H1 (cell line): Measurements from ENCODE around the gene ARSI. TPM values are rescaled to one million over a fixed set of nuclear protein-coding genes. Genes with fewer than 3 reads are reported as not detected.

ENCODE experiments used
- CTCF ChIA-PET: fragments of 300-600 bp; sonication (Branson Sonifier 250); formaldehyde crosslinking; loops from one replicate; lab custom pipeline; 2021; ENCODE audit not compliant: partially characterized antibody; lab: Charles Lee
- POLR2A ChIA-PET: fragments of 300-600 bp; sonication (Branson Sonifier 250); formaldehyde crosslinking; loops from one replicate; lab custom pipeline; 2021; ENCODE audit warnings: inconsistent platforms; ENCODE audit not compliant: partially characterized antibody; lab: Charles Lee
- DNase-seq, 2 experiments: peaks; one replicate each; pipeline versions ENCODE4 v3.0.0 to v3.0.0-alpha.2; 2010 to 2022; ENCODE audit warnings: low spot score in 2 of 2, low read depth in 1 of 2, mixed read lengths in 1 of 2
- FAIRE-seq: peaks from 2 replicates; lab custom pipeline; 2011; peaks lifted over from hg19 to GRCh38; lab: Jason Lieb, UNC
- H2AFZ ChIP-seq: 2 replicates; pipeline ENCODE4 v1.8.1; 2012; ENCODE audit warnings: low read length, inconsistent platforms
- H2AK5ac ChIP-seq: 2 replicates; pipeline ENCODE4 v1.6.1; 2013; ENCODE audit warnings: low read depth, low read length
- H2BK120ac ChIP-seq: replicated peaks from 2 replicates; pipeline ENCODE3; 2013; ENCODE audit warnings: low read depth, low read length, inconsistent platforms
- H2BK12ac ChIP-seq: 2 replicates; pipeline ENCODE4 v1.6.1; 2013; ENCODE audit warnings: low read depth, low read length
- H2BK15ac ChIP-seq: 2 replicates; pipeline ENCODE4 v1.6.1; 2013; ENCODE audit warnings: low read length
- H2BK20ac ChIP-seq: 2 replicates; pipeline ENCODE4 v1.6.1; 2013; ENCODE audit warnings: low read length
- H2BK5ac ChIP-seq: 2 replicates; pipeline ENCODE4 v1.6.1; 2013; ENCODE audit warnings: low read depth, low read length
- H3K14ac ChIP-seq: 2 replicates; pipeline ENCODE4 v1.6.1; 2013; ENCODE audit warnings: inconsistent platforms; ENCODE audit not compliant: insufficient read length
- H3K18ac ChIP-seq: 2 replicates; pipeline ENCODE4 v1.6.1; 2013; ENCODE audit warnings: low read length; ENCODE audit errors: extremely low read depth
- H3K23ac ChIP-seq: 2 replicates; pipeline ENCODE4 v1.6.1; 2013; ENCODE audit warnings: inconsistent platforms; ENCODE audit not compliant: insufficient read length
- H3K23me2 ChIP-seq: 2 replicates; pipeline ENCODE4 v1.6.1; 2013; ENCODE audit warnings: low read depth, low read length
- H3K27ac ChIP-seq: 2 replicates; pipeline ENCODE4 v1.6.1; 2011; ENCODE audit warnings: low read depth, low read length, inconsistent platforms
- H3K27me3 ChIP-seq, 4 experiments: replicated peaks in 1 of 4; 1 replicate in 1 of 4; 2 replicates in 3 of 4; pipeline versions ENCODE4 v1.6.1 to v1.8.1; 2011 to 2013; ENCODE audit warnings: low read length in 3 of 4, mild to moderate bottlenecking in 3 of 4, inconsistent platforms in 2 of 4, mixed read lengths in 2 of 4, moderate library complexity in 1 of 4; ENCODE audit not compliant: control insufficient read depth in 3 of 4, insufficient read depth in 3 of 4; ENCODE audit errors: extremely low read depth in 1 of 4
- H3K36me3 ChIP-seq, 4 experiments: 2 replicates each; pipeline versions ENCODE4 v1.6.1 to v1.8.1; 2011 to 2013; ENCODE audit warnings: mild to moderate bottlenecking in 4 of 4, low read length in 3 of 4, moderate library complexity in 2 of 4, control low read depth in 1 of 4, inconsistent platforms in 1 of 4; ENCODE audit not compliant: insufficient read depth in 4 of 4, control insufficient read depth in 2 of 4
- H3K4ac ChIP-seq: replicated peaks from 2 replicates; pipeline ENCODE3; 2013; ENCODE audit warnings: low read length, low read depth, mixed read lengths, inconsistent platforms; ENCODE audit not compliant: insufficient read length
- H3K4me1 ChIP-seq, 4 experiments: replicated peaks in 1 of 4; 1 replicate in 1 of 4; 2 replicates in 3 of 4; pipeline versions ENCODE4 v1.6.1 to v1.8.1; 2011 to 2013; ENCODE audit warnings: low read length in 3 of 4, inconsistent platforms in 2 of 4, mixed read lengths in 1 of 4; ENCODE audit not compliant: insufficient read depth in 4 of 4, control insufficient read depth in 3 of 4
- H3K4me2 ChIP-seq, 2 experiments: 2 replicates each; pipeline versions ENCODE4 v1.6.1 to v1.8.1; 2011 to 2013; ENCODE audit warnings: low read depth in 2 of 2, low read length in 2 of 2, control low read depth in 1 of 2, inconsistent platforms in 1 of 2, mild to moderate bottlenecking in 1 of 2; ENCODE audit not compliant: insufficient read depth in 1 of 2
- H3K4me3 ChIP-seq, 4 experiments: fragments of 200-600, 300-600 bp in 1 of 4; sonication (generic), shearing (Covaris generic), sonication (Bioruptor Twin) in 1 of 4; 2 replicates each; pipeline versions ENCODE4 v1.5.1 to v1.8.1; 2011 to 2016; ENCODE audit warnings: low read length in 4 of 4, low read depth in 3 of 4, control low read depth in 2 of 4, inconsistent platforms in 2 of 4, mild to moderate bottlenecking in 2 of 4, mixed read lengths in 1 of 4, moderate library complexity in 1 of 4; ENCODE audit not compliant: insufficient read depth in 2 of 4; ENCODE audit errors: extremely low read depth in 1 of 4
- H3K56ac ChIP-seq: replicated peaks from 2 replicates; pipeline ENCODE3; 2013; ENCODE audit warnings: low read depth, mild to moderate bottlenecking, mixed read lengths, low read length, inconsistent platforms; ENCODE audit not compliant: insufficient read length
- H3K79me1 ChIP-seq: 2 replicates; pipeline ENCODE4 v1.6.1; 2013; ENCODE audit warnings: low read depth, low read length, control low read depth
- H3K79me2 ChIP-seq, 2 experiments: 2 replicates each; pipeline versions ENCODE4 v1.6.1 to v1.8.1; 2012 to 2013; ENCODE audit warnings: low read length in 2 of 2, mild to moderate bottlenecking in 2 of 2, inconsistent platforms in 1 of 2; ENCODE audit not compliant: insufficient read depth in 2 of 2, control insufficient read depth in 1 of 2
- H3K9ac ChIP-seq, 4 experiments: replicated peaks in 1 of 4; 1 replicate in 1 of 4; 2 replicates in 3 of 4; pipeline versions ENCODE4 v1.6.1 to v1.8.1; 2011 to 2013; ENCODE audit warnings: low read depth in 3 of 4, low read length in 3 of 4, control low read depth in 2 of 4, mild to moderate bottlenecking in 2 of 4, moderate library complexity in 2 of 4, inconsistent platforms in 1 of 4; ENCODE audit errors: extremely low read depth in 1 of 4
- H3K9me3 ChIP-seq, 2 experiments: 2 replicates each; pipeline versions ENCODE4 v1.6.1 to v1.8.1; 2012 to 2013; ENCODE audit warnings: mild to moderate bottlenecking in 2 of 2, moderate library complexity in 2 of 2, control low read depth in 1 of 2, inconsistent platforms in 1 of 2, low read depth in 1 of 2, low read length in 1 of 2, mixed read lengths in 1 of 2; ENCODE audit not compliant: insufficient read depth in 2 of 2
- H4K20me1 ChIP-seq, 2 experiments: replicated peaks in 1 of 2; 2 replicates each; pipeline versions ENCODE3 to v1.8.1; 2011 to 2013; ENCODE audit warnings: inconsistent platforms in 2 of 2, low read length in 2 of 2, mild to moderate bottlenecking in 1 of 2; ENCODE audit not compliant: insufficient read depth in 2 of 2, control insufficient read depth in 1 of 2
- H4K5ac ChIP-seq: 2 replicates; pipeline ENCODE4 v1.6.1; 2013; ENCODE audit warnings: low read length, low read depth, mixed read lengths, inconsistent platforms; ENCODE audit not compliant: insufficient read length
- H4K8ac ChIP-seq: 2 replicates; pipeline ENCODE4 v1.8.0; 2013; ENCODE audit warnings: mild to moderate bottlenecking, moderate library complexity, low read length, inconsistent platforms; ENCODE audit not compliant: insufficient read depth; ENCODE audit errors: extremely low read depth
- H4K91ac ChIP-seq: replicated peaks from 2 replicates; pipeline ENCODE3; 2013; ENCODE audit warnings: low read length, mixed read lengths, inconsistent platforms; ENCODE audit not compliant: insufficient read length
- CBX5 ChIP-seq: fragments of 300-800, 300-1000 bp; sonication (generic); IDR thresholded peaks from 2 replicates; pipeline ENCODE4 v1.7.1; 2016; ENCODE audit warnings: antibody characterized with exemption, low read length, low read depth
- E2F6 ChIP-seq: IDR thresholded peaks from 2 replicates; pipeline ENCODE4 v1.6.1; 2012; ENCODE audit warnings: inconsistent platforms
- HDAC6 ChIP-seq: IDR thresholded peaks from one replicate; pipeline ENCODE4 v1.7.1; 2012; ENCODE audit warnings: low read depth, mild to moderate bottlenecking, inconsistent platforms, low read length, moderate library complexity
- MAX ChIP-seq: IDR thresholded peaks from 2 replicates; pipeline ENCODE4 v1.6.1; 2012; ENCODE audit warnings: inconsistent platforms
- RBBP5 ChIP-seq: IDR thresholded peaks from 2 replicates; pipeline ENCODE4 v1.7.1; 2012; ENCODE audit warnings: low read depth, mild to moderate bottlenecking, inconsistent platforms, low read length, moderate library complexity, borderline replicate concordance
- RXRA ChIP-seq: IDR thresholded peaks from 2 replicates; pipeline ENCODE4 v1.6.1; 2011; ENCODE audit warnings: low read depth, mild to moderate bottlenecking, low read length, moderate library complexity; ENCODE audit not compliant: insufficient read depth
- YY1 ChIP-seq: IDR thresholded peaks from 2 replicates; pipeline ENCODE4 v1.6.1; 2011; ENCODE audit warnings: low read depth, mild to moderate bottlenecking, low read length
- WGBS, 2 experiments: shearing (Covaris generic) in 1 of 2; methylation state at CpG; one replicate each; pipeline versions ENCODE4 v1.1.6 to v1.1.7; 2013 to 2015; ENCODE audit warnings: low lambda C conversion rate in 2 of 2, mixed read lengths in 2 of 2, inconsistent platforms in 1 of 2, low coverage in 1 of 2, missing lambda C conversion rate in 1 of 2; ENCODE audit not compliant: insufficient replicate concordance in 2 of 2, insufficient coverage in 1 of 2, insufficient read length in 1 of 2; ENCODE audit errors: extremely low coverage in 1 of 2, missing lambda C conversion rate in 1 of 2; 5-methylcytosine and 5-hydroxymethylcytosine counted together
- polyA plus RNA-seq, 7 experiments: library from polyadenylated mRNA; depleted of rRNA in 3 of 7; stranded (reverse) in 5 of 7; unstranded in 2 of 7; fragments of >200 nt in 5 of 7; fragments of 200-250 nt in 2 of 7; gene quantifications; 1 replicate in 5 of 7; 2 replicates in 1 of 7; 4 replicates in 1 of 7; pipeline versions ENCODE4 v1.2.1 to v1.2.3, GENCODE V29; 2011 to 2013; ENCODE audit warnings: missing spikeins in 2 of 7, mixed read lengths in 2 of 7
- total RNA-seq: library from RNA; stranded (reverse); fragmentation: NEBNext Ultra II Directional; extraction: Animal tissue kit (Norgen Biotek cat#: 25700); gene quantifications from 2 replicates; pipeline ENCODE4 v1.2.1, GENCODE V29; 2021

Gene ARSI
- total and polyA plus RNA-seq, 2 of the 8 experiments (the other 6 are each of a cell fraction or from before 2014, with no cell fraction given): 4.5 to 6.7 TPM

- H3K23ac ChIP-seq: no peak overlapping the region
- H3K27ac ChIP-seq: no peak overlapping the region
- ChIA-PET POLR2A (no interaction called here), CTCF (interaction anchor here (1.3 to 2.8 kb wide), 3 partner anchors 12 to 35 kb away, joined by 4 to 7 read pairs (median 5); partner anchors contain the start of gene ARSI)
- no peak overlapping the region for H2BK20ac ChIP-seq
- H3K23me2 ChIP-seq: no peaks in the 10 kb centered on the region
- H2BK120ac ChIP-seq: no peak overlapping the region
- no peak overlapping the region for H4K91ac ChIP-seq
- H3K4ac ChIP-seq: no peak overlapping the region
- H3K9me3 ChIP-seq: no peaks in the 10 kb centered on the region
- no peak overlapping the region for H3K14ac ChIP-seq
- H3K27me3 ChIP-seq: no peaks in the 10 kb centered on the region
- no peak overlapping the region for H2BK5ac ChIP-seq
- no peak overlapping the region for H3K4me2 ChIP-seq
- H3K79me2 ChIP-seq: no peaks in the 10 kb centered on the region
- H3K9ac ChIP-seq: no peak overlapping the region
- H2BK15ac ChIP-seq: no peak overlapping the region
- H2BK12ac ChIP-seq: no peak overlapping the region
- H3K56ac ChIP-seq: no peak overlapping the region
- H2AFZ ChIP-seq: no peak overlapping the region
- 92% methylated on average over 1 of the region's 1 CpG; no CpG with 5 or more reads in 1 of the 2 experiments for WGBS, 2 experiments
- FAIRE-seq: no peak
- H3K4me1 ChIP-seq: peaks cover 0 to 6% (median 1%) of the 10 kb centered on the region in 4 experiments; a peak in 4 of 7 replicates
- H4K5ac ChIP-seq: no peak overlapping the region
- DNase-seq: no peak
- H3K36me3 ChIP-seq: no peaks in the 10 kb centered on the region
- no peak overlapping the region for H3K18ac ChIP-seq
- no peaks in the 10 kb centered on the region for H3K79me1 ChIP-seq
- H4K8ac ChIP-seq: no peak overlapping the region
- H2AK5ac ChIP-seq: no peak overlapping the region
- no peak overlapping the region for H3K4me3 ChIP-seq
- H4K20me1 ChIP-seq: no peaks in the 10 kb centered on the region
- no peak for TF ChIP-seq CBX5
- no peak for TF ChIP-seq RXRA
- TF ChIP-seq E2F6: no peak
- TF ChIP-seq MAX: no peak
- TF ChIP-seq RBBP5: no peak
- TF ChIP-seq HDAC6: no peak
- no peak for TF ChIP-seq YY1
Observed at GRCh38 chr5:150321784-150322183, 19.1 kb upstream of the ARSI start.
